NCI-H82 (cell line): Measurements from ENCODE around the gene RPL29.

Experiments used
- DNase-seq: peaks from one replicate; lab custom pipeline; 2025; lab: John Stamatoyannopoulos, UW

RPL29 gene

GRCh38 chr3:51966016-51966415 is 29.7 kb downstream of the RPL29 start:
- no peak for DNase-seq

DNA sequence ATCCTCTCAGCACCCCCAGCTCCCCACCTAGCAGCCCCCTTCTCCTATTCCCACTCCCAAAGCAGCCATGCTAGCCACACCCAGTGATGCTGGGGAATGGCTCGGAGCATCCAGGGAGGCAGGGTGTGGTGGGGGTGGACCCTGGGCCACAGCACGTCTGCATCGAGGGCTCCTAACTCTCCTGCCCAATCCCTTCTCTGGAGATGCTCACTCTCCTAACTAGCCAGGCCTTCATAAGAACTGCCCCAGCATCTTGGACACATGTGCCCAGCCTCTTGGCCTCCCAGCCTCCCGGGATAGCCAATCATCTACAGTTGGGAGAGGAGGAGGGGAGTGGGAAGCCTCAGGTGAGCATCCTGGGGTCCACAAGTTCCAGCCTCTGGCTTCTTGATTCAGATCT is 31.2 kb downstream of the RPL29 start:
- DNase-seq, result peak; percentile 89

DNA sequence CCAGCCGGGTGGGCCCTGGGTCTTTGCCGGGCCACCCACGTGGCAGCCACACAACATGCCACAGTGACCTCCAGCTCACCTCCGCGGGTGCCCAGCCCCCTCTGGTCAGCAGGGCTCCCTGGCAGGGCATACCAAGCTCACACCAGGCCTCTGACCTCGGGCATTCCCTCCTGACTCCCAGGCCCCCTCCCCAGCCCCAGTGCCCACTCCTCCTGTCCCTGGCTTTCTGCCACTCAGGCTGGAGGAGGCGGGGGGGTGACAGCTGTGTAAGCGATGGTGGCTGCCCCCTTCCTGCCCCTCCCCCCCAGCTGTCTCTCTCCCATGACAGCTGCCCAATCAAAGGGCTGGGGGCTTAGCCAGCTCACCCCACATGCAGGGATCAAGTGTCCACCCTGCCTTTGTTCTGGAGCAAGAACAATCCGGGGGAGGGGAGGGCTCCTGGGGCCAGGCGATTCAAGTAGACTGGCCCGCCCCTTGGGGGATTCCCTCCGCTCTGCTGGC is 31.7 kb downstream of the RPL29 start:
- peak; percentile 98 for DNase-seq

DNA sequence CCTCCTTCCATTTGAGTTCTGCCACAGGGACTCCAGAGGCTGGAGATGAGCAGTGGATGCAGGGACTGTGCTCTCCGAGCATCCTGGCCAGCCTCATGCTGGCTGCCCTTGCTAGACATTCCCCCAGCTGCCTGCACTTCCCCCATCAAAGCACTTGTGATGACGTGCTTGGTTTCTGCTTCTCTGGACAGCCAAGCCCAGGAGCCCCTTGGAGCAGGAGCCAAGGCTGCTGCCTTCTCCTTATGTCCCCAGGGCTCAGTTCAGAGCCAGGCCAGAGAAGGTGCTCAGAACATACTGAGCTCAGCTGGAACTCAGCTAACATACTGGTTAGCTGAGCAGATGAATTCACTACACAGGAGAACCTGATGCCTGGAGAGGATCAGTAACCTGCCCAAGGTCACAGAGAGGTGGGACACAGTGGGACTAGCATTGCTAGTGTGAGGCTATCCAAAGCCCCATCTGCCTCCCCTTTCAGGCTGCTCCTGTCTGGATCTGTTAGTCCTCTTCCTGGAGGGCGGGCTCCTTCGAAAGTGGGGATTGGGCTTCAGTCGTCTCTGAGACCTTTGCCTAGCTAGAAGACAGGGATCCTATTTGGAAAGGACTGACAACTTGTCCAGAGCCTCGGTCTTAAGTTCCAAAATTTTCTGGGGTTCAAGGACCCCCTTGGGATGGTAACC is 32.7 kb downstream of the RPL29 start:
- peak; percentile 90 for DNase-seq

GRCh38 chr3:51961602-51962569 is 33.8 kb downstream of the RPL29 start:
- peak; percentile 99 for DNase-seq

GRCh38 chr3:51961011-51961410 is 34.7 kb downstream of the RPL29 start:
- DNase-seq, result no peak

- no peak for DNase-seq
Measured at GRCh38 chr3:51960386-51960785, 35.3 kb downstream of the RPL29 start.

DNA sequence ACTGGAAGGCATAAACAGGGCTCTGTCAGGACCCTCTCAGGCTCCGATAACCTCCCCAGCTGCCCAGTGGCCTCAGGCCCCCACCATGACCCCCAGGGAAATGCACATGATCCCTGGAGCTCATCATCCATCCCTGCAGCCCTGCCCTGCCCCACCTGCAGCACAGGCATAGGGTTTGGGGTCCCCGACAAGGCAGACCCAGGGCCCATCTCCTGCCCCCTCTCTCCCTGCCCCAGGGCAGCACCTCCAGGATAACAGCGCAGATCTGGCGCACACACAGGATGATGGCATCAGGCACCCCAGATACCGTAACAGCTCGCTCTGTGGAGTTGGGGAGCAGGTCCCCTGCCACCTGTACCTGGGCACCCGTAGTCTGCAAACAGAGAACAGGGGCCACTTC is 36.0 kb downstream of the RPL29 start:
- no peak for DNase-seq

DNA sequence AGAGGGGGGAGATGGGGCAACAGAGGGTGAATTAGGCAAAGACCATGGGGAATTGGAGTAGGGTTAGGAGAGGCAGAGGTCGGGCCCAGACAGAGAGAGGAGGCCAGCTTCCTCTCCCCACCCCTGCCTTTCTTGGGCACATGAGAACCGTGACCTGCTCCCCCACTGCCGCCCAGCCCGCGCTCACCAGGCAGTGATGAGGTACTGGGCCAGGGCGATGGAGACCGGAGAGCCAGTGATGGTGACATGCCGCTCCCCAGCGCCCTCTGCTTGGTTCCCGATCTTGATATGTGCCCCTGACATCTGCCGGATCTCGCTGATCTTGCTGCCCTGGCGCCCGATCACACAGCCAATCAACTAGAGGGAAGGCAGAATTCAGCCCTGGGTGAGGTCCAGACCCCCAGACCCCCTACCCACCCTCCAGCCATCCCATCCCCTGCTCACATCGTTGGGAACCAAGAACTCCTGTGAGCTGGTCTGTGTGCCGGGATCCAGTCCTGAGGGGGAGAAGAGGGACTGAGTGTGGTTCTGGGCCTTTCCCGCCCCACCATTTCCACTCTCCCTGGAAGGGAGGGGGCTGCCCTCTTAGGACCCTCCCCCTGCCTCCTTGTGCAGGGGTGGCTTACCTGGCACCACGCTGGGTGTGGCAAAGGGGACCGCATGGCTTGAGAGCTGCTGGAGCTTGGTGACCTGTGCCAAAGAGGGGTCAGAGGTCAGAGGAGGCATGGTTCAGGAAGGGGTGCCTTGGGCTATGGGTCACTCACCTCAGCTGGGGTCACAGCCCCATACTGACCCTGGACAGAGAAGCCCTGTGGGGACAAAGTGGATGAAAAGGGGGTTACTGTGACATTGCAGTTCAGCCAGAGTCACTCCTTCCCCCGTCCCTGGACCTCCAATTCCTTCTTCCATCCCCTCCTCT is 36.8 kb downstream of the RPL29 start:
- no peak for DNase-seq

DNA sequence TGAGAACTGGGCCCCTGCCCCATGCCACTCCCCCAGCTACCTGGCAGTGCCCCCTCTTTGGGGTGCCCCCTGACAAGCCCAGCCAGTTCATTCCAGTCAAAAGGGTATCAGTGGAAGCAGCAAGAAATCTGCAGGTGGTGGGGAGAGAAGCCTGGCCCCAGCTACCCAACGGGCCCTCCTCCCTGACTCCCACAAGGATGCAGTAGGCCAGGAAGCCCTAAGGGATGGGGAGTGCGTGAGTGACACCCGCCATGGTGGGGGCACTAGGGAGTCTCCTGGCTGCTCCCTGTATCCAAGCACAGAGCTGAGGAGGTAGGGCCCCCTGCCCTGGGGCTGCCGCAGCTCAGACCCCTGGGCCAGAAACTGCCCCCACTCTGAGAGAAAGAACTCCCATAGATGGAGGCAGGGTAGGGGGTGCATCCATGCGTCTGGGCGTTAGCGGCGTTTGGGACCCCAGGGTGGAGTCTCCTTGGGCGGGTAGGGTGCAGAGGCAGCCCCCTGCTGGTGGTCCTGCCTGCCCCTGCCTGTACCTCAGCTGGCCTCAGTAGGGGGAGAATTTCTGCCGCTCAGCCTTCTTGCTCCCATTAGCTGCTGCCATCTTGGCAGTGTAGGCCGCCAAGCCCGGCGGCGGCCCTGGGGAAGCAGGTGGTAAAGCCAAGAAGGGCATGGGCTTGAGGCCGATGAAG is 38.0 kb downstream of the RPL29 start:
- DNase-seq, result no peak

DNA sequence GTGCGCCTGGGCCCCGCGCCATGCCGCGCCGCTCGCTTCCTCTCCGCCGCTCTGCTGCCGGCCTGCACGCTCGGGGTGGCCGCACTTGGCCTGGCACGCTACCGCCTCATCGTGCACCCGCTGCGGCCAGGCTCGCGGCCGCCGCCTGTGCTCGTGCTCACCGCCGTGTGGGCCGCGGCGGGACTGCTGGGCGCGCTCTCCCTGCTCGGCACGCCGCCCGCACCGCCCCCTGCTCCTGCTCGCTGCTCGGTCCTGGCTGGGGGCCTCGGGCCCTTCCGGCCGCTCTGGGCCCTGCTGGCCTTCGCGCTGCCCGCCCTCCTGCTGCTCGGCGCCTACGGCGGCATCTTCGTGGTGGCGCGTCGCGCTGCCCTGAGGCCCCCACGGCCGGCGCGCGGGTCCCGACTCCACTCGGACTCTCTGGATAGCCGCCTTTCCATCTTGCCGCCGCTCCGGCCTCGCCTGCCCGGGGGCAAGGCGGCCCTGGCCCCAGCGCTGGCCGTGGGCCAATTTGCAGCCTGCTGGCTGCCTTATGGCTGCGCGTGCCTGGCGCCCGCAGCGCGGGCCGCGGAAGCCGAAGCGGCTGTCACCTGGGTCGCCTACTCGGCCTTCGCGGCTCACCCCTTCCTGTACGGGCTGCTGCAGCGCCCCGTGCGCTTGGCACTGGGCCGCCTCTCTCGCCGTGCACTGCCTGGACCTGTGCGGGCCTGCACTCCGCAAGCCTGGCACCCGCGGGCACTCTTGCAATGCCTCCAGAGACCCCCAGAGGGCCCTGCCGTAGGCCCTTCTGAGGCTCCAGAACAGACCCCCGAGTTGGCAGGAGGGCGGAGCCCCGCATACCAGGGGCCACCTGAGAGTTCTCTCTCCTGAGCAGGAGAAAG is 39.6 kb downstream of the RPL29 start:
- peak; percentile 23 for DNase-seq

DNA sequence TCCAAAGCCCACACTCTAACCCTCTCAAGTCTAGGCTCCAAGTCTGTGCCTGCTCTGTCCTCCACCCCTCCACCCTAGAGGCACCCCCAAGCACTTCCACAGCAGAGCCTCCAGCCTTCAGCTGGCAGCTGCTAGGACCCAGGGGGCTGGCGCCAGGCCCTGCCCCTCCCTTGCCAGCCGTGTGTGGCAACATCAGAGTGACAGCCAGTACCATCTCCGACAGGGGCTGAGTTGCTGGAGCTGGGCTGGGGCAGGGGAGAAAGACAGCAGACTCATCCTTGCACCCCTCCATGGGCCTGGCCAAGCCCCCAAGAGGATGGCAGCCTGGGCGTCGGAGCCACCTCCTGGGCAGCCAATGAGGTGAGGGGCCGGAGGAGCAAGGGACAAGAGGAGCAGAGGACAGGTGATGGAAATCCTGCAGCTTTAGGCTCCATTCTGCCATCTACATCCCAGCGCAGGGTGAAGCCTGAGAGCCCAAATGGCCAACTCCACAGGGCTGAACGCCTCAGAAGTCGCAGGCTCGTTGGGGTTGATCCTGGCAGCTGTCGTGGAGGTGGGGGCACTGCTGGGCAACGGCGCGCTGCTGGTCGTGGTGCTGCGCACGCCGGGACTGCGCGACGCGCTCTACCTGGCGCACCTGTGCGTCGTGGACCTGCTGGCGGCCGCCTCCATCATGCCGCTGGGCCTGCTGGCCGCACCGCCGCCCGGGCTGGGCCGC is 40.4 kb downstream of the RPL29 start, which contains the start of gene GPR62:
Gene GPR62, plus strand, starts transcription at position 207 of the 718 bp plus-strand sequence. Its CDS starts 272 bp downstream, at position 479.
- peak; percentile 44 for DNase-seq

DNA sequence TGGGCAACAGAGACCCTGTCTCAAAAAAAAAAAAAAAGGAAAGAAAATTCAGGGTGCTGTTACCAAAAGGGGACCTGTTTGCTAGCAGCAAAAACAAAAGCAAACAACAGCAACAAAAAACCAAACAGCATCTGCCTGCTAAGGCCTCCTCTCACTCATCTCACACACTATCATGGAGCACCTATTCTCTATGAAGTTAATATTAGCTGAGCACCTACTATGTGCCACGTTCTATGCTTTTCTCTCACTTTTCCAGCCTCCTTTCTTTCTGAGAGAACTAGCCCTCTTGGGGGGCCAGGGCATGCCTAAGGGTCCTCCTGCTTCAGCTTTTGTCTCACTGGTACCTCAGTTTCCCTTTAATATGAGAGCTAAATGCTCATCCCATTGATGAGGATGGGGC is 41.0 kb downstream of the RPL29 start:
- no peak for DNase-seq

DNA sequence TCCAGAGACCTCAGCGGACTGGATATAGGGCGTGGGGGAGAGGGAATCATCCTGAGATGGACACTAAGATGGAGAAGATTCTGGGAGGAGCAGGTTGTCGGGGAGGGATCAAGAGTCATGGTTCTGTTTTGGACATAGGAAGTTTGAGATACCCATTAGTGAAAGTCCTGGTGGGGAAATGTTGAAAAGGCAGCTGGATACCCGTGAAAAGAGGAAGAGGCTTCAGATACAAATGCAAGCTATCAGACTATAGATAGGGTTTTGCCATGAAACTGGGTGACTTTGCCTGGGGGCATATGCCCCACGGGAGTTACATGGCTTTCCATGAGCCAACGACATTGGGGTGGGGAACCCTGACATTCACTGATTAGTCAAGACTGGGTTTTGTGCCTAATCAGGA is 41.6 kb downstream of the RPL29 start:
- no peak for DNase-seq

GRCh38 chr3:51953445-51953844 is 42.2 kb downstream of the RPL29 start:
- peak; percentile 53 for DNase-seq

DNA sequence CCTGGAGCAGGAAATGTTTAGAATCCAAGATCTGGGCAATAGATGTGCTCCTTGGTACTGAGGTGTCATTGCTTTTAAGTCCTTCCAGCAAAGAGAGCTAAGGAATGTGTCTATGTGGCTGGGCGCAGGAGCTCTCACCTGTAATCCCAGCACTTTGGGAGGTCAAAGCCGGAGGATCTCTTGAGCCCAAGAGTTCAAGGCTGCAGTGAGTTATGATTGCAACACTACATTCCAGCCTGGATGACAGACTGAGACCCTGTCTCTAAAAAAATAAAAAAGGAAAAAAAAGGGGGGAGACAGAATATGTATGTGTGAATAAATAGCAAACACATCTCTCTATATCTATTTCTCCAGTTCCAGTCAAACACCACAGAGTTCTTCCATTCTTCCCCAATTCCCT is 44.8 kb downstream of the RPL29 start:
- DNase-seq, result no peak

GRCh38 chr3:51949121-51949520 is 46.6 kb downstream of the RPL29 start:
- no peak for DNase-seq

- DNase-seq, result no peak
Measured at GRCh38 chr3:51948016-51948580, 47.6 kb downstream of the RPL29 start.

DNA sequence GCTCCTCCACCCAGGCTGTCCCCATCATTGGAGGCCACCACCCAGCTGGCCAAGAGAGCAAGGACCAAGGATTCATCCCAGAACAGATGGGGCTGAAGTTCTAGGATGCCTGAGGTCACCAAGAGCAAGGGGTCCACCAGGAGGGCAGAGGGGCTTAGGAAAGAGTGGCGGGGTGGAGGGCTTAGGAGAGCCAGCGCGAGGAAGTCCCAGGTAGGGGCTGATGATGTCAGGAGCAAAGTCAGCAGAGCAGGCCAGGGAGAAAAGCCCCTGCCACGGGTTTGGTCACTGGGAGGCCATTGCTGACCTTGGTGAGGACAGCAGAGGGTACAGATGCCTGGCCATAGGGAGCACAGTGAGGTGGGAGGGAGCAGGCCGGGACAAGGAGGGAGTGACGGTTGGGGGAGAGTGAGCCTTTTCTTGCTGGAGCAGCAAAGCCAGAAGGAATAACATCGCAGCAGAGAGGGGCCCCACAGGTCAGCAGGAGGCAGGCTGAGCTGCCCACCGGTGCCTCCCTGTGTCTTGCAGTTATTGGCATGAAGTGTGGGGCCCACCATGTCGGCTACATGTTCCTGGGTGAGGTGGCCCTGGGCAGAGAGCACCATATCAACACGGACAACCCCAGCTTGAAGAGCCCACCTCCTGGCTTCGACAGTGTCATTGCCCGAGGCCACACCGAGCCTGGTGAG is 48.3 kb downstream of the RPL29 start:
- no peak for DNase-seq
